Stimulated activated CD8-positive, alpha-beta memory T cell treated with anti-CD3 and anti-CD28 coated beads, Interleukin-7, amount 100 ng/mL, for 48 hours (primary cell): ENCODE measurements around the gene USO1.
"Not testable (repeated sequence)": the region's sequence is repeated elsewhere in the genome, so short reads cannot be mapped to it uniquely, and the experiment has no call there.

Experiments
- DNase-seq, 2 donors: peaks; one replicate each; pipeline ENCODE4 v3.0.0-alpha.2; 2020; ENCODE audit warnings: low read depth in 1 of 2; ENCODE audit errors: extremely low read depth in 1 of 2

USO1 gene

GRCh38 chr4:75724066-75724866, at the start of gene USO1:
Gene USO1 (plus strand): TSS chr4:75724577. CDS start chr4:75724820, 243 bp downstream.
- DNase-seq: peak; percentile 98 to 99

- DNase-seq: no peak
These were observed 49.3 kb upstream of the USO1 start for GRCh38 chr4:75675004-75675531.

- no peak for DNase-seq
These were observed 45.9 kb upstream of the USO1 start for GRCh38 chr4:75678473-75678872.

- DNase-seq: no peak
These were observed 45.4 kb upstream of the USO1 start for GRCh38 chr4:75678965-75679364.

- no peak for DNase-seq
These were observed 44.4 kb upstream of the USO1 start for GRCh38 chr4:75679876-75680575.

- DNase-seq: no peak
These were observed 40.8 kb upstream of the USO1 start for GRCh38 chr4:75683482-75684155.

GRCh38 chr4:75685546-75686189, 38.7 kb upstream of the USO1 start:
- DNase-seq: no peak

GRCh38 chr4:75686346-75686745, 38.0 kb upstream of the USO1 start:
- peak; percentile 16 to 28 for DNase-seq

GRCh38 chr4:75687125-75687524, 37.3 kb upstream of the USO1 start:
- not testable (repeated sequence) for DNase-seq

- not testable (repeated sequence) for DNase-seq
These were observed 32.3 kb upstream of the USO1 start for GRCh38 chr4:75692066-75692465.

GRCh38 chr4:75696071-75696470, 28.3 kb upstream of the USO1 start:
- no peak for DNase-seq

GRCh38 chr4:75696581-75696980, 27.8 kb upstream of the USO1 start:
- DNase-seq: no peak

- peak in 1 of 2 donors; percentile 28 for DNase-seq
These were observed 26.0 kb upstream of the USO1 start for GRCh38 chr4:75698162-75698962.

- no peak for DNase-seq
These were observed 25.5 kb upstream of the USO1 start for GRCh38 chr4:75698963-75699228.

GRCh38 chr4:75699299-75699698, 25.1 kb upstream of the USO1 start:
- no peak for DNase-seq

- no peak for DNase-seq
These were observed 21.4 kb upstream of the USO1 start for GRCh38 chr4:75702919-75703411.

GRCh38 chr4:75705198-75705977, 19.0 kb upstream of the USO1 start:
- DNase-seq: no peak

GRCh38 chr4:75708218-75708691, 16.1 kb upstream of the USO1 start:
- DNase-seq: no peak

- no peak for DNase-seq
These were observed 14.1 kb upstream of the USO1 start for GRCh38 chr4:75710246-75710645.
